LoVo (cell line): ENCODE results near the gene ZGRF1.
"Not testable (repeated sequence)": the region's sequence is repeated elsewhere in the genome, so short reads cannot be mapped to it uniquely, and the experiment has no call there.

ENCODE experiments used
- DNase-seq: peaks from one replicate; pipeline ENCODE4 v3.0.0-alpha.2; 2016; ENCODE audit warnings: low spot score

ZGRF1 gene

DNA sequence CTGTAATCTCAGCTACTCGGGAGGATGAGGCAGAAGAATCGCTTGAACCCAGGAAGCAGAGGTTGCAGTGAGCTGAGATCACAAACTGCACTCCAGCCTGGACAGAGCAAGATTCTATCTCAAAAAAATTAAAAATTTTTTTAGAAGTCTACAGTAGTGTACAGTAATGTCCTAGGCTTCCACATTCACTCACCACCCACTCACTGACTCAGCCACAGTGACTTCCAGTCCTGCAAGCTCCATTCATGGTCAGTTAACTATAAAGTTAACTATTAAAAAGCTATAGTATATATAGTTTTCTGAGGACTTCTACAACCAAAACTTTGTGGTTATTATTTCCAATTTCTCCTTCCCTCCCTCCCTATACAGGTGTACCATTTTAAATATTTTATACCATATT, 86.0 kb downstream of the ZGRF1 start:
- no peak for DNase-seq

DNA sequence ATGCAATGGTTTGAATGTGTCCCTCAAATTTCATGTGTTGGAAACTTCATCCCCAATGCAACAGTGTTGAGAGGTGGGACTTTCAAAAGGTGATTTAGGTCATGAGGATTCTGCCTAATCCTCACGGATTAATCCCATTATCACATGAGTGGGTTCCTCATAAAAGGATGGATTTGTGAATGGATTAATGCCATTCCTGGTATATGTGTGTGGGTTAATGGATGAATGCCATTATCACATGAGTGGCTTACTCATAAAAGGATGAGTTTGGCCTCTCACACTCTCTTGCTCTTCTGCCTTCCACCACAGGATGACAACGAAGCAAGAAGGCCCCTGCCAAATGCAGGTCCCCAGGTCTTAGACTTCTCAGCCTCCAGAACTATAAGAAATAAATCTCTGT, 90.2 kb downstream of the ZGRF1 start:
- DNase-seq: no peak

- no peak for DNase-seq
Observed at GRCh38 chr4:112545346-112545745, 91.4 kb downstream of the ZGRF1 start.

DNA sequence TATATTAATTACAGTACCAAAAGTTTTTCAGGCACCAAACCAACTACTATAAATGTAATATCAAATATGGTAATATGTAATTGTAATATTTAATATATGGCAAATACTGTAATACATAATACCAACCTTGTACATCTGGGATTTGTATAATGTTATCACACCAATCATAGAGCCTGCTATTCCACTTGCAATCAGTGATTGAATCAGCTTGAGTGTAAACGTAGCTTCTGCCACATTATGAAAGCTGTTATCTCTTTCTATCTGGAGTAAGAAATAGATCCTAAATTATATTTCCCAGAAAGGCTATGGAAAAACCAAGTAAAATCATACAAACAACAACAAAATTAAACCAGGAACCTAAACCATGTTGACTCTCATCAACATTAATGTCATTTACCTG, 96.0 kb downstream of the ZGRF1 start:
- DNase-seq: no peak

- no peak for DNase-seq
Observed at GRCh38 chr4:112536123-112536522, 100.6 kb downstream of the ZGRF1 start.

DNA sequence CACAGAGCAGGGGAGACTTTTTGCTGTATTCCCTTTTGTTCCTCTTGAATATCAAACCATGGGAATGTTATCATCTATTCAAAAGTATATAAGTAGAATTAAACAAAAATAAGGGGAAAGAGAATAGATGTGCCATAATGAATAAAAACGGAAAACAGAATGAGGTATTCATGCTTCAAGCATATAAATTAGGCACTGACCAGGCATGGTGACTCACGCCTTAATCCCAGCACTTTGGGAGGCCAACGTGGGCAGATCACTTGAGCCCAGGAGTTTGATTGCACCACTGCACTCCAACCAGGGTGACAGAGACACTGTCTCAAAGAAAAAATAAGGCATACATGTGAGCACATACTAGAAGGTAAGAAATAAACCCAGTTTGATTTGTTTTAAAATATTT, 104.4 kb downstream of the ZGRF1 start:
- no peak for DNase-seq

- no peak for DNase-seq
Observed at GRCh38 chr4:112531146-112531545, 105.6 kb downstream of the ZGRF1 start.

GRCh38 chr4:112526061-112526460, 110.6 kb downstream of the ZGRF1 start:
- no peak for DNase-seq

GRCh38 chr4:112523764-112524505, 112.8 kb downstream of the ZGRF1 start:
- DNase-seq: peak; percentile 84

GRCh38 chr4:112523008-112523721, 113.5 kb downstream of the ZGRF1 start:
- no peak for DNase-seq

GRCh38 chr4:112522431-112522830, 114.3 kb downstream of the ZGRF1 start:
- not testable (repeated sequence) for DNase-seq

- no peak for DNase-seq
Observed at GRCh38 chr4:112521123-112522023, 115.3 kb downstream of the ZGRF1 start.

GRCh38 chr4:112520598-112521122, 116.0 kb downstream of the ZGRF1 start:
- no peak for DNase-seq

DNA sequence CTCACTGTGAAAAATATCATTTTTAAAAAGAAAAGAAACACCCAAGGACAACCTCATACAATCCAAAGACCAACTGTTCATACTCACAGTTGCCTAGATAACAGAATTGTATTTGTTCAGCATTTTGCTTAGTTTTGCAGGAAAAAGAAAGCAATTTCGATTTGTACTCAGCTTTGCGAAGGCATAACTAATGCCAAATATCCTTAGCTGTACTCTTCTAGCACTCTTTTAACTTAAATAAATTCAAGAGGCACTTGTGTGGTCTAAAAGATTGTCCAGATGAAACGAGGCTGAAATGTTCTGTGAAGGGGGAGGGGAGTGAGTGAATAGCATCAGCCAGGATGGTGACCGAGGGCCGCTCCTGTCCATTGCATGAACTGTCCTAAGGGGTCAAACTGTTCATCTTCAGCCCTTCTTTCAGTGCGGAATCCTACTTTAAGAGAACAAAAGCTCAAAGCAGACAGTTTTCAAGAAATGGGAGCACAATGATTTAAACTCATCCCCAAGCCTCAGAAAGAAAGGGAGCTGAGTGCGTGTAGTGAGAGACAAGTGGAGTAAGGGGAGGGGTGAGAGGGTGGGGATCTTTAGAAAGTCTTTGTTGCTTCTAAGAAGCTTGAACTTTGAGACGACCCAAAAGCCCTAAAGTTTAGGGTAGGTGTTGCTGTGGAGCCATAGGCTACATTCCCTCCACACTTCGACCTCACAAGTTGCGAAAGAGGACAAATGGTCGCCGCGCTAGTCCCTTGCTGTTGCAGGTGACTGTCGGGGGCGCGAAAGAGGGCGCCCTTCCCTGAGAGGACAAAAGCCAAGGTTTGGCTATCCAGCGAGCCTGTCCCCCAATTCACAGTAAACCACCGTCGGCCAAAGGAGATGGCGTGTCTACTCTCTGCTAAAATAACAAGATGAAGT, 116.8 kb downstream of the ZGRF1 start:
- no peak for DNase-seq

GRCh38 chr4:112518675-112519074, 118.0 kb downstream of the ZGRF1 start:
- no peak for DNase-seq

DNA sequence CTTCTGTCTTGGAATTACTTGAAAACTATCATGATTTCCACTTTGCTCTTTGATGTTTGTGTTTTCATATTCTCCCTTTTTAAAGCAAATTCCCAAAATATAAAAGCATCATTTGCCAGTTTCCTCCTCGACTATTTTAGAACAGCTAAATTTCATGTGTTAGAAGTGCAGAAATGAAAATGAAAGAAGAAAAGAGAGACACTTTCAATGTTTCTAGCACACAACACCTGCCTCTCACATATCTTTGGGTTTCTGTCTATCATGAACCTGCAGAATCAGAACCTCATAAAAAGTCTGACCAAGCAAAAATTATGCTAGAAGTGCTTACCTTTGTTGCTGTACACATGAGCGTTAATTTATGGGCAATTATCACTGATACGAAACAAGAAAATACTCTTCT, 118.8 kb downstream of the ZGRF1 start:
- no peak for DNase-seq

GRCh38 chr4:112517067-112517634, 119.6 kb downstream of the ZGRF1 start:
- no peak for DNase-seq

DNA sequence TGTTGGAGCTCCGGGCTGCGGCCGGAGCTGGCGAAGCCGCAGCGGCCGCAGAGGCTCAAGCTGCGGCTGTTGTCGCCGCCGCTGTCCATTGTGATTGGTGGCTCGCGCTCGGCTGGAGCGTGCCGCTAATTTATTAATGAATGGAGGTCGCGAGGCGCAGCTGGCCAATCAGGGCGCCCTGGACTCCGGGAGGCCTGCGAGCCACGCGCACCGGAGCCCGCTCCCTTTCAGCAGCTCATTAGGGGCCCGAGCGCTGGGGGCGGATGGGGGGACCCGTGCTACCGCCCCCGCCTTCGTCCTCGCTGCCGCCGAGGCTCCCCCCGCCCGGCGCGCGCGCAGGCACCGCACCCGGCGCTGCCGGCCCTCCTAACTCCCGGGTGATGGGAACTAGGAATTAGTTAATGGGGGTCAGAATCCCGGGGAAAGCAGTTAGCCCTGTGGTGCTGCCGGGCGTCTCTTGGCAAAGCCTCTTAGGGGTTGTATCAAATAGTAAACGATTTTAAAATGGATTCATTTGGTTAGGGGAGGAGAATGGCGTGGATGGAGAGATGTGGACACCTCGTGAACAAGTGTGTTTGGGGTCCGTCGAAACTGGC, 120.1 kb downstream of the ZGRF1 start:
- peak; percentile 46 for DNase-seq

- DNase-seq: no peak
Observed at GRCh38 chr4:112516066-112516470, 120.6 kb downstream of the ZGRF1 start, which contains the start of gene NEUROG2. TSS of gene NEUROG2 (minus strand) at chr4:112516180. CDS start at chr4:112515475, 705 bp downstream.
